Activated T-helper 1 cell treated with Interleukin-2 at 50 U/mL for 16 hours (primary cell): ENCODE data around the gene PACS2.

Source experiments
- DNase-seq: peaks from one replicate; pipeline ENCODE4 v3.0.0-alpha.2; 2020; ENCODE audit warnings: low read depth

The PACS2 gene

DNA sequence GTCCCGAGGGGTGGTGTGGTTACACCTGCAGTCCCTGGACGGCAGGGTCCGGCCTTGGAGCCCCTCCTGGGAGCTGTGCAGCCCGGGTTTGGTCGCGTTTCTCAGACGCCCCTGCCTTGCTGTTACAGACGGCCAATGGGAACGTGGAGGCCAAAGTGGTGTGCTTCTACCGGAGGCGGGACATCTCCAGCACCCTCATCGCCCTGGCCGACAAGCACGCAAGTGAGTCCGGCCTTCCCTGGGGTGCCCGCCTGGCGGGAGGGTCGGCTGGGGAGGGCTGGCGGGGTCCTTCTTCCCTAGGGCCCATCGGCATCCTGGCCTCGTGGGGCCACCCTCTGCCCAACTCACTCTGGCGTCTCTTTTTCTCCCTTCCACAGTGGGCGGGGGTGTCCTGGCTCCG is 130.7 kb downstream of the PACS2 start:
- no peak for DNase-seq

DNA sequence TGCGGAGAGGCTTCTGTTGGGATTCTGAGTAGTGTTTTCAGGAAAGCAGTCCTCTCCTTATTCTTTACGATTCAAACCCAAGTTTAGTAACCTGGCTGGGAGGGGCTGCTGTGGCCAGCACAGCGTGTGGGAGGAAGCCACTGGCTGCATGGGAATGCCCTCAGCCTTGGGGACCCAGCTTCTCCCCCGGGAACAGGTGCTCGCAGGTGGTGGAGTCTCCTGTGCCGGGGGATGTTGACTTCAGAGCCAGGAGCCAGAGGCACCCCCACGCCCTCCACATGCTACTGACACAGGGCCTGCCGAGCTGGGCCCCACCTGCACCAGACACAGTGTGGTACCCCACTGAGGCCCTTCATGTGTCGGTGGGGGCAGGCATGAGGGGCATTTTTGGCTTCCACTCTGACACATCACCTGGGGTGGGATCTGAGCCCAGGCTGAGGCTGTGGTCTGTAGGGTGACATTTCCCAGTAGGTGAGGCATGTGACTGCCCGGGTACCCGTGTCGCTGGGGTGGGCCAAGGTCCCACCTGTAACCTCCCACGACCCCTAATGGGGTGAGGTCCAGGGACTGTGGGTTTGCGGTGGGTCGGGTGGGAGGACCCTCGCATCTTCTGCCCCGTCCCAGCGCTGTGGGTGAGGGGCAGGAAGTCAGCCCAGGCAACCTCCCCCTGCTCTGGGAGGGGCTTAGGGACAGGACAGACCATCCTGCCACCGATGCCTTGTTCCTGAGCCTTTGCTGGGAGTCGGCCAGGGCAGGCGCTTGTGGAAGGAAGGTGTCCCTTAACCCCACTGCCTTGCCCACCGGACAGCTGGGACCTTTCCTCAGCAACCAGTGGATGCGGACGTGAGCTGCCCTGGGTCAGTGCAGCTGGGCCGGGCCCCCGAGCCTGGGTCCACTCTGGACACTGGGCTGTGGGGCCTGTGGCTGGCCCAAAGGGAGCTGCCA is 131.6 kb downstream of the PACS2 start:
- DNase-seq = no peak

DNA sequence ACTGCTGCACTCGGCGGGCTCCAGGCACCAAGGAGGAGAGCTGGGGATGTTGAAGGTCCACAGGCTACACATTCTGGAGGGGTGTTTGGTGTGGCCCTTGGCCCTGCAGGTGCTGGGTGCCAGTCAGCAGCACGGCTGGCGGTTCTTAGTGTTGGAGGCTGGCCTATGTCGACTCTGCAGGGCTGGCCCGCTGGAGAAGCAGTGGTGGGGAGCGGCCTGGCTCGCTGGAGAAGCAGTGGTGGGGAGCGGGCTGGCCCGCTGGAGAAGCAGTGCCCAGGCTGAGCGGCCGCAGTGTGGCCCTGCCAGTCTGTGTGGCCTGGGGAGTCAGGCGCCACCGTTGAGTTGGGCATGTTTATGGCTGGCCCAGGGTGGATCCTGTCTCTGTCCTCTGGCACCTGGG is 132.4 kb downstream of the PACS2 start:
- no peak for DNase-seq
